K562 (cell line): ENCODE measurements around the gene LRFN3. TPM values are rescaled to one million over a fixed set of nuclear protein-coding genes. Genes with fewer than 3 reads are reported as not detected.

Experiments
- KLF6 ChIP-seq: fragments of 250-450 bp; sonication (Bioruptor Pico); IDR thresholded peaks from 2 replicates; pipeline ENCODE4 v1.4.0; 2020; ENCODE audit warnings: mild to moderate bottlenecking, moderate library complexity, borderline replicate concordance
- REST ChIP-seq, 2 experiments: fragments of 450-650 bp; formaldehyde crosslinking in 1 of 2; IDR thresholded peaks; 2 replicates each; pipeline versions ENCODE4 v1.4.0 to v1.6.1; 2014 to 2020; ENCODE audit warnings: mild to moderate bottlenecking in 2 of 2, borderline replicate concordance in 1 of 2, low read depth in 1 of 2
- SMAD2 ChIP-seq: fragments of 150-350 bp; IDR thresholded peaks from 2 replicates; pipeline ENCODE4 v1.6.1; 2014; ENCODE audit warnings: low read depth, mild to moderate bottlenecking, low read length
- SMARCA5 ChIP-seq: fragments of 450-650 bp; IDR thresholded peaks from 2 replicates; pipeline ENCODE4 v1.6.1; 2016
- ZNF707 ChIP-seq: fragments of 250-450 bp; sonication (Bioruptor Pico); conservative IDR thresholded peaks from 2 replicates; pipeline ENCODE4 v1.8.0; 2022; ENCODE audit warnings: inconsistent platforms, mild to moderate bottlenecking, moderate library complexity
- polyA plus RNA-seq, 8 experiments: library from polyadenylated mRNA; depleted of rRNA in 4 of 8; stranded (reverse) in 5 of 8; unstranded in 3 of 8; fragments of >200 nt; fragmentation: Nextera tagmentation in 2 of 8; fragmentation: Illumina TruSeq in 1 of 8; extraction: Ambion mirVana in 2 of 8; extraction: Trizol in 1 of 8; gene quantifications; 2 replicates each; pipeline versions ENCODE4 v1.2.1 to v1.2.3, GENCODE V29; 2011 to 2014; ENCODE audit warnings: inconsistent platforms in 1 of 8, missing spikeins in 1 of 8
- total RNA-seq, 7 experiments: library from RNA; depleted of rRNA in 6 of 7; stranded (reverse); fragments of >200 nt in 6 of 7; fragmentation: Illumina TruSeq in 2 of 7; extraction: Trizol in 2 of 7; gene quantifications; 2 replicates each; pipeline versions ENCODE4 v1.2.1 to v1.2.3, GENCODE V29; 2011 to 2021; ENCODE audit warnings: low replicate concordance in 1 of 7
- TF ChIP-seq, protein P1 (sequence below): fragments of 450-650 bp; IDR thresholded peaks from 2 replicates; pipeline ENCODE4 v1.6.1; 2016; ENCODE audit warnings: antibody characterized with exemption
- TF ChIP-seq, protein P2 (sequence below), 2 experiments: fragments of 250-450 bp in 1 of 2; fragments of 450-650 bp in 1 of 2; sonication (Bioruptor Pico) in 1 of 2; IDR thresholded peaks; 2 replicates each; pipeline versions ENCODE4 v1.6.1 to v1.8.0; 2016 to 2021; ENCODE audit warnings: mild to moderate bottlenecking in 2 of 2, moderate library complexity in 2 of 2, missing compliant biosample characterization in 1 of 2, missing genetic modification characterization in 1 of 2

Gene LRFN3
- total and polyA plus RNA-seq, 9 of the 15 experiments (the other 6 are each of a cell fraction or from before 2014, with no cell fraction given) = 0.03 to 0.12 (median 0.11) TPM; not detected in 6

DNA sequence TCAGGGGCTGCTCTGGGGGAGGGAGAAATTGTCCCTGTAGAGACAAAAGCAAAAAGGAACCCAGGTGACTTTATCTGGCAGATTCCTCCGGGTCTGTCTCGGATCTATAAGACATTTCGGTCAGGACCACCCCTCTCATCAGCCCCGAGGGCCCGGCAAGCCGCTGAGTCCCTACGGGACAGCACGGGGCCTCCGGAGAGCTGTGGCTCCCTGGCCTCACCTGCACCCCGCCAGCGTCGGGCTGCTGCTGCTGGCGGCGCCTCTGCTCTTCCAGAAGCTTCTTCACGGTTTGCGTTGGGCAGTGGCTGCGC is 37.7 kb upstream of the LRFN3 start (continued):
- TF ChIP-seq, protein P1, sequence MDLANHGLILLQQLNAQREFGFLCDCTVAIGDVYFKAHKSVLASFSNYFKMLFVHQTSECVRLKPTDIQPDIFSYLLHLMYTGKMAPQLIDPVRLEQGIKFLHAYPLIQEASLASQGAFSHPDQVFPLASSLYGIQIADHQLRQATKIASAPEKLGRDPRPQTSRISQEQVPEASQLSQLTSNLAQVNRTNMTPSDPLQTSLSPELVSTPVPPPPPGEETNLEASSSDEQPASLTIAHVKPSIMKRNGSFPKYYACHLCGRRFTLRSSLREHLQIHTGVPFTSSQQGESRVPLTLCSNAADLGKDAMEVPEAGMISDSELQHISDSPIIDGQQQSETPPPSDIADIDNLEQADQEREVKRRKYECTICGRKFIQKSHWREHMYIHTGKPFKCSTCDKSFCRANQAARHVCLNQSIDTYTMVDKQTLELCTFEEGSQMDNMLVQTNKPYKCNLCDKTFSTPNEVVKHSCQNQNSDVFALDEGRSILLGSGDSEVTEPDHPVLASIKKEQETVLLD = no peak
- TF ChIP-seq ZNF707 (no peak), REST (IDR thresholded peaks at IDR 0.05; ENCODE audit: borderline replicate concordance) (no peak), REST (CRISPR knock-in tag; IDR thresholded peaks at IDR 0.05; ENCODE audit: low read depth) (no peak), KLF6 (CRISPR knock-in tag) (no peak), SMAD2 (no peak), SMARCA5 (no peak)
- TF ChIP-seq, protein P2, sequence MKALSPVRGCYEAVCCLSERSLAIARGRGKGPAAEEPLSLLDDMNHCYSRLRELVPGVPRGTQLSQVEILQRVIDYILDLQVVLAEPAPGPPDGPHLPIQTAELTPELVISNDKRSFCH (CRISPR knock-in tag; IDR thresholded peaks at IDR 0.05) = no peak
- TF ChIP-seq, protein P2 (tag; IDR thresholded peaks at IDR 0.05) = no peak
